GM18867 (cell line): ENCODE results near the gene GJE1.

Experiments
- ATAC-seq: cut with Tn5 transposase; IDR thresholded peaks from one replicate; pipeline ENCODE4 v1.9.1; 2021; ENCODE audit warnings: mild to moderate bottlenecking, moderate library complexity; ENCODE audit not compliant: unreplicated experiment

The GJE1 gene

GRCh38 chr6:142162780-142163179 is 30.1 kb downstream of the GJE1 start:
- ATAC-seq: no peak

DNA sequence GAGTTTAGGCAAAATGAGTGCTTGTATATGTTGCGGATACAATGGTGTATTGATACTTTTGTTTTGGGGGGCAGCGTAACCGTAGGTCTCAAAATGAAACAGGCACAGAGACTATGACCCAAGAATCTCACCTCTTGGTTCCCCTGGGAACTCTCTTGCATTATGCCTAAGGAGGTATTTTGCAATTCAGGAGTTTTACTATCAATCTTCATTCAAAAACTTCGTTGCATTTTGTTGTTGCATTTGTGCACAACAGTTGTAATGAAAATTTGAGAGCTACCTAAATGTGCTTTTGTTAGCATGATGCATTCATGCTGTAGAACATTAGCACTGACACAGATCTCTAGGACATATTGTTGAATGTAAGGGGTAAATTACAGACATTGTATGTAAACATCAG is 32.5 kb downstream of the GJE1 start:
- ATAC-seq: no peak

GRCh38 chr6:142167071-142167470 is 34.3 kb downstream of the GJE1 start:
- ATAC-seq: no peak

- no peak for ATAC-seq
Observed at GRCh38 chr6:142167486-142167885, 34.8 kb downstream of the GJE1 start.

GRCh38 chr6:142171351-142171750 is 38.6 kb downstream of the GJE1 start:
- ATAC-seq: no peak

DNA sequence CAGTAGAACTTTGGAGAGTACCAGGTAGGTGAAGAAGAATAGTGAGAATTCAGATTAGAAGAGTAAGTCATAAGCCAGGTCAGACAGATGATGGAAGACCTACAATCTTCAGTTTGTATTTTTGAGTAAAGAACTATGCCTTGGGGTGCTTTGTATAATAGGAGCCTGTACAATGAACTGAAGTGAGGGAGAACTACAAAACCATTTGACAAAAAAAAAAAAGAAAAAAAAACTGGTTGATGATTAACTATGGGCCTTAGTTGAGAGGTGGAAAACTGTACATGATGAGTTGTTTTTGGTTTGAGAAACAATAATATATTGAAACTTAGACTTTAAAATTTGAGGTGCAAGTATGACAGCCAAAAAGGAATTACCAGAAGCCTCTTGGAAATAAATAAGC is 40.0 kb downstream of the GJE1 start:
- no peak for ATAC-seq

- no peak for ATAC-seq
Observed at GRCh38 chr6:142173980-142174379, 41.3 kb downstream of the GJE1 start.

GRCh38 chr6:142174703-142175102 is 42.0 kb downstream of the GJE1 start:
- ATAC-seq: no peak

GRCh38 chr6:142178129-142178528 is 45.4 kb downstream of the GJE1 start:
- no peak for ATAC-seq

- ATAC-seq: no peak
Observed at GRCh38 chr6:142182004-142182403, 49.3 kb downstream of the GJE1 start.

GRCh38 chr6:142183351-142183750 is 50.6 kb downstream of the GJE1 start:
- ATAC-seq: no peak

DNA sequence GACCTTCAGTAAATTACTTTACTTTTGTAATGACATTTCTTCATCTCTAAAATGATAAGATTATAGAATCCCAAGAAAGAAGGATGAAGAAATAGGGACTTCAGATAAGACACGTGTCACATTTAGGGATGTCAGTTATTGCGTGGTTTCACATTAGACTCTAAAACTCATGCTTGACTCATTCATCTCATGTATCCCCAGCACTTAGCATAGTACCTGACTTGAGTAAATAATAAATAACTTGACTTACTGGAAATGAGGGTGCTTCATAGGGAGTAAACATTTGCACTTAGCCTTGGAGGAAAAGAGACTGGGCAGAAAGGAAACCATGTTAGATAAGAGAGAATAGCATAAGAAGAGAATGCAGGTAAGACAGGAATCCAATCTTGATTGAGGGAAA is 51.6 kb downstream of the GJE1 start:
- ATAC-seq: no peak
